GM19328 (cell line): ENCODE measurements around the gene PSMD10.

ENCODE experiments used
- ATAC-seq: cut with Tn5 transposase; IDR thresholded peaks from one replicate; pipeline ENCODE4 v1.9.1; 2021; ENCODE audit warnings: mild to moderate bottlenecking, moderate library complexity; ENCODE audit not compliant: unreplicated experiment

The PSMD10 gene

GRCh38 chrX:108081110-108081509 is 10.2 kb downstream of the PSMD10 start:
- ATAC-seq, result no peak

GRCh38 chrX:108072746-108073145 is 18.6 kb downstream of the PSMD10 start:
- ATAC-seq, result no peak

- no peak for ATAC-seq
These were observed 19.8 kb downstream of the PSMD10 start for GRCh38 chrX:108071578-108071977.

- no peak for ATAC-seq
These were observed 20.5 kb downstream of the PSMD10 start for GRCh38 chrX:108070891-108071290.

- no peak for ATAC-seq
These were observed 23.2 kb downstream of the PSMD10 start for GRCh38 chrX:108068121-108068520.

- ATAC-seq, result no peak
These were observed 26.7 kb downstream of the PSMD10 start for GRCh38 chrX:108064613-108065012.

GRCh38 chrX:108064001-108064400 is 27.3 kb downstream of the PSMD10 start:
- no peak for ATAC-seq

- ATAC-seq, result no peak
These were observed 31.5 kb downstream of the PSMD10 start for GRCh38 chrX:108059801-108060200.

GRCh38 chrX:108055546-108055945 is 35.8 kb downstream of the PSMD10 start:
- ATAC-seq, result no peak

GRCh38 chrX:108053218-108053617 is 38.1 kb downstream of the PSMD10 start:
- ATAC-seq, result no peak

- no peak for ATAC-seq
These were observed 41.7 kb downstream of the PSMD10 start for GRCh38 chrX:108049649-108050048.

- no peak for ATAC-seq
These were observed 46.6 kb downstream of the PSMD10 start, which contains the start of gene VSIG1 for GRCh38 chrX:108044554-108045256. Gene VSIG1 (plus strand): TSS chrX:108045065. CDS start chrX:108045131, 66 bp downstream.

- ATAC-seq, result no peak
These were observed 54.9 kb downstream of the PSMD10 start for GRCh38 chrX:108036298-108036973.

- ATAC-seq, result no peak
These were observed 56.6 kb downstream of the PSMD10 start for GRCh38 chrX:108034725-108035124.
